ENCODE results near the gene C1orf21. TPM values are rescaled to one million over a fixed set of nuclear protein-coding genes. Genes with fewer than 3 reads are reported as not detected.
A peak's percentile ranks its signal among the peaks of the same experiment; 100 is the strongest.

The C1orf21 gene
- total RNA-seq, 1 donor from 2014 or later = 16.7 TPM

GRCh38 chr1:184383772-184384323 lies 3.0 kb upstream of the C1orf21 start:
- Histone ChIP-seq H3K27ac (ENCODE audit: low read depth, low read length) (no peak overlapping the region), H3K4me3 (ENCODE audit: low read length in 3 of 3) (no peak overlapping the region), H3K27me3 (ENCODE audit: control insufficient read depth in 3 of 3, insufficient read depth in 3 of 3, low read length in 3 of 3) (no peaks in the 10 kb centered on the region), H3K9me3 (ENCODE audit: control insufficient read depth in 3 of 3, low read length in 3 of 3) (no peaks in the 10 kb centered on the region), H3K36me3 (ENCODE audit: control insufficient read depth in 3 of 3, insufficient read depth in 3 of 3, low read length in 3 of 3) (no peaks in the 10 kb centered on the region), H3K4me1 (ENCODE audit: control insufficient read depth in 3 of 3, insufficient read depth in 3 of 3, low read length in 3 of 3) (peaks cover 5 to 10% (median 9%) of the 10 kb centered on the region in 3 donors), H3K9ac (ENCODE audit: low read depth in 1 of 3, low read length in 3 of 3) (no peak overlapping the region)

DNA sequence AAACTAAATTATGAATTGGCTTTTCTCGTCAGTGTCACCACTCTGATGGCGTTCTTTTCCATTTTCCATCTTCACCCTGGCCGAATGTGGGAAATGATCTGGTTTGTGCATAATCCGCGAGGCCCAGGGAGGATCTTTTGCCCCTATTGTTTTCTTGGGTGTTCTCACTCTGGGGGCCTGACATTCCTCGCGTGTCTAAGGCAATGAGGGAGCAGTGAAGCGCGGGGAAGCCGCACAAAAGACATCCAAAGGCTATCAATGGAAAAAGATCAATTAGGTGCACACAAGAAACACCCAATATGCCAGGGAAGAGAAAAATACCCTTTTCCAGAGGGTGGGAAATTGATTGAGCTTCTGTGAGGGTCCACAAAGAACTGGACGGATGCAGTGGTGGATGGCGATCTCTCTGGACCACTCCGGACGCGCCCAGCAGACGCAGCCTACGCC lies 941 bp upstream of the C1orf21 start:
- Histone ChIP-seq H3K27me3 (ENCODE audit: control insufficient read depth in 3 of 3, insufficient read depth in 3 of 3, low read length in 3 of 3) (no peaks in the 10 kb centered on the region), H3K27ac (ENCODE audit: low read depth, low read length) (peak overlapping the region; percentile 97), H3K4me3 (ENCODE audit: low read length in 3 of 3) (peak overlapping the region; percentile 75 to 89 (median 84)), H3K9ac (ENCODE audit: low read depth in 1 of 3, low read length in 3 of 3) (peak overlapping the region; percentile 83 to 95 (median 92)), H3K36me3 (ENCODE audit: control insufficient read depth in 3 of 3, insufficient read depth in 3 of 3, low read length in 3 of 3) (no peaks in the 10 kb centered on the region), H3K4me1 (ENCODE audit: control insufficient read depth in 3 of 3, insufficient read depth in 3 of 3, low read length in 3 of 3) (peaks cover 9 to 28% (median 18%) of the 10 kb centered on the region in 3 donors), H3K9me3 (ENCODE audit: control insufficient read depth in 3 of 3, low read length in 3 of 3) (no peaks in the 10 kb centered on the region)

DNA sequence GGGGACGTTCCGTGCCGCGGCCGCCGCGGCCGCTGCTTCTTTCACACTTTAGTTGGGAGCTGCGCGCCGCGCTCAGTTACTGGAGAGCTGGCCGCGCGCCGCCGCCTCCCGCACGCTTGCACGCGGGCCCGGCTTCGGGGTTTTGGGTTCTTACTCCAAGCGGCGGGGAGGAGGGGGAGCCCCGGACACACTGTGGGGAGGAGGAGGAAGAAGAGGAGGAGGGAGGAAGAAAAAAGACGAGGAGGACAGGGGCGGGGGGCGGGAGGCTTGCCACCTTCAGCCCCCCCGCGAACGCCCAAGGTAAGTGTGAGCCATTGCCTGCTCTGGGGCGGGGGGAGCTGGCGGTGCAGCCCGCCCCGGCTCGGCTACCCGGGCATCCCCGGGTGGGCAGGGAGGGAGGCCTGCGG lies 243 bp downstream of the C1orf21 start:
- peak overlapping the region; percentile 97 for H3K27ac ChIP-seq (ENCODE audit: low read depth, low read length)
- H3K4me1 ChIP-seq (ENCODE audit: control insufficient read depth in 3 of 3, insufficient read depth in 3 of 3, low read length in 3 of 3) = peaks cover 15 to 38% (median 25%) of the 10 kb centered on the region in 3 donors
- no peaks in the 10 kb centered on the region for H3K36me3 ChIP-seq (ENCODE audit: control insufficient read depth in 3 of 3, insufficient read depth in 3 of 3, low read length in 3 of 3)
- H3K9me3 ChIP-seq (ENCODE audit: control insufficient read depth in 3 of 3, low read length in 3 of 3) = no peaks in the 10 kb centered on the region
- peak overlapping the region; percentile 92 to 95 (median 94) for H3K9ac ChIP-seq (ENCODE audit: low read depth in 1 of 3, low read length in 3 of 3)
- H3K4me3 ChIP-seq (ENCODE audit: low read length in 3 of 3) = peak overlapping the region; percentile 84 to 98 (median 89)
- H3K27me3 ChIP-seq (ENCODE audit: control insufficient read depth in 3 of 3, insufficient read depth in 3 of 3, low read length in 3 of 3) = no peaks in the 10 kb centered on the region

- H3K27ac ChIP-seq (ENCODE audit: low read depth, low read length) = peak overlapping the region; percentile 97
- H3K4me1 ChIP-seq (ENCODE audit: control insufficient read depth in 3 of 3, insufficient read depth in 3 of 3, low read length in 3 of 3) = peaks cover 16 to 40% (median 25%) of the 10 kb centered on the region in 3 donors
- H3K36me3 ChIP-seq (ENCODE audit: control insufficient read depth in 3 of 3, insufficient read depth in 3 of 3, low read length in 3 of 3) = no peaks in the 10 kb centered on the region
- H3K27me3 ChIP-seq (ENCODE audit: control insufficient read depth in 3 of 3, insufficient read depth in 3 of 3, low read length in 3 of 3) = no peaks in the 10 kb centered on the region
- no peaks in the 10 kb centered on the region for H3K9me3 ChIP-seq (ENCODE audit: control insufficient read depth in 3 of 3, low read length in 3 of 3)
- H3K9ac ChIP-seq (ENCODE audit: low read depth in 1 of 3, low read length in 3 of 3) = peak overlapping the region; percentile 92 to 95 (median 94)
- peak overlapping the region; percentile 84 to 98 (median 89) for H3K4me3 ChIP-seq (ENCODE audit: low read length in 3 of 3)
Observed at GRCh38 chr1:184387476-184388318, 868 bp downstream of the C1orf21 start.

- H3K9ac ChIP-seq (ENCODE audit: low read depth in 1 of 3, low read length in 3 of 3) = peak overlapping the region; percentile 92 to 95 (median 94)
Observed at GRCh38 chr1:184388319-184388889, 1.6 kb downstream of the C1orf21 start.

DNA sequence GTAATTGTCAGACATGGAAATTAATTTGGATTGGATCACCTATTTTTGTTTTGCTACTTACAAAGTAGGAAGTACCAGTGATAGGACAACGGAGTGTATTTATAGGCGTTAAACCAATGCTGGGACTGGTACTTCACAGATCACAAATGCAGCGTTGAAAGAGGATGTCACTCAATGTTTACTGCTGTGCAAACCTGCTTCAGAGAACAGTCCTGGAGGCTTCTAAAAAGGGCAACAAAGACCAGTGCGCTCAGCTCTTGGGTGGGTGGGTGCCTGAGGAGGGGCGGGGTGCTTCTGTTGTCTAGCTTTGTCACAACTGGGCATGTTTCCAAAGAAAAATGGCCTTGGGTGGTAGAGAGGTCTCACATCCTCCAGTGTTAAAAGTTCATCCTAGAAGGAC lies 2.1 kb downstream of the C1orf21 start:
- H3K9ac ChIP-seq (ENCODE audit: low read depth in 1 of 3, low read length in 3 of 3) = peak overlapping the region; percentile 92 to 95 (median 94)
- H3K4me1 ChIP-seq (ENCODE audit: control insufficient read depth in 3 of 3, insufficient read depth in 3 of 3, low read length in 3 of 3) = peaks cover 25 to 52% (median 37%) of the 10 kb centered on the region in 3 donors

More at GRCh38 chr1:184388319-184388889, 1.6 kb downstream of the C1orf21 start:
- no peaks in the 10 kb centered on the region for H3K9me3 ChIP-seq (ENCODE audit: control insufficient read depth in 3 of 3, low read length in 3 of 3)
- no peaks in the 10 kb centered on the region for H3K36me3 ChIP-seq (ENCODE audit: control insufficient read depth in 3 of 3, insufficient read depth in 3 of 3, low read length in 3 of 3)
- H3K4me3 ChIP-seq (ENCODE audit: low read length in 3 of 3) = peak overlapping the region; percentile 84 to 98 (median 89)
- peaks cover 23 to 46% (median 32%) of the 10 kb centered on the region in 3 donors for H3K4me1 ChIP-seq (ENCODE audit: control insufficient read depth in 3 of 3, insufficient read depth in 3 of 3, low read length in 3 of 3)
- H3K27me3 ChIP-seq (ENCODE audit: control insufficient read depth in 3 of 3, insufficient read depth in 3 of 3, low read length in 3 of 3) = no peaks in the 10 kb centered on the region
- H3K27ac ChIP-seq (ENCODE audit: low read depth, low read length) = peak overlapping the region; percentile 97

DNA sequence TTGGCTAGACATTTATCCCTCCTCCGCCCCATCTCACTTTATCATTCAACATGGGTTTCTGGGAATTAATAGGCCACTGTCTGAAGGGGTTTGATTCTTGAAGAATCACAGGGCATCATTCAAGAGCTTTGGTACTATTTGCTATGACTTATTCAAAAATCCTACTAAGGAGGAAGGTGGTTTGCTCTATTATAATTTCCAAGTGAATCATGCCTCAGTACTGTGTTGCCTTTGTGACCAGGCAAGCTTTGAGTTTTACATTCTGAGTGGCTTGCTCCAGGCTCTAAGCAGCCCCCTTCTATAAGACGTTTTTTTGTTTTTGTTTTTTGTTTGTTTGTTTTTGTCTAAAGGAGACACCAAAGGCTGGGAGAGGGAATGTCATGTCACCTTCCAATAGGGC lies 2.6 kb downstream of the C1orf21 start:
- Histone ChIP-seq H3K27ac (ENCODE audit: low read depth, low read length) (peak overlapping the region; percentile 97), H3K27me3 (ENCODE audit: control insufficient read depth in 3 of 3, insufficient read depth in 3 of 3, low read length in 3 of 3) (no peaks in the 10 kb centered on the region), H3K9ac (ENCODE audit: low read depth in 1 of 3, low read length in 3 of 3) (peak overlapping the region; percentile 42 to 94 (median 61)), H3K4me1 (ENCODE audit: control insufficient read depth in 3 of 3, insufficient read depth in 3 of 3, low read length in 3 of 3) (peaks cover 28 to 57% (median 41%) of the 10 kb centered on the region in 3 donors), H3K4me3 (ENCODE audit: low read length in 3 of 3) (peak overlapping the region; percentile 84 to 98 (median 89)), H3K36me3 (ENCODE audit: control insufficient read depth in 3 of 3, insufficient read depth in 3 of 3, low read length in 3 of 3) (no peaks in the 10 kb centered on the region), H3K9me3 (ENCODE audit: control insufficient read depth in 3 of 3, low read length in 3 of 3) (no peaks in the 10 kb centered on the region)

More for the DNA sequence above, 2.1 kb downstream of the C1orf21 start:
- H3K4me3 ChIP-seq (ENCODE audit: low read length in 3 of 3) = peak overlapping the region; percentile 84 to 98 (median 89)
- peak overlapping the region; percentile 97 for H3K27ac ChIP-seq (ENCODE audit: low read depth, low read length)
- H3K36me3 ChIP-seq (ENCODE audit: control insufficient read depth in 3 of 3, insufficient read depth in 3 of 3, low read length in 3 of 3) = no peaks in the 10 kb centered on the region
- H3K9me3 ChIP-seq (ENCODE audit: control insufficient read depth in 3 of 3, low read length in 3 of 3) = no peaks in the 10 kb centered on the region
- H3K27me3 ChIP-seq (ENCODE audit: control insufficient read depth in 3 of 3, insufficient read depth in 3 of 3, low read length in 3 of 3) = no peaks in the 10 kb centered on the region

DNA sequence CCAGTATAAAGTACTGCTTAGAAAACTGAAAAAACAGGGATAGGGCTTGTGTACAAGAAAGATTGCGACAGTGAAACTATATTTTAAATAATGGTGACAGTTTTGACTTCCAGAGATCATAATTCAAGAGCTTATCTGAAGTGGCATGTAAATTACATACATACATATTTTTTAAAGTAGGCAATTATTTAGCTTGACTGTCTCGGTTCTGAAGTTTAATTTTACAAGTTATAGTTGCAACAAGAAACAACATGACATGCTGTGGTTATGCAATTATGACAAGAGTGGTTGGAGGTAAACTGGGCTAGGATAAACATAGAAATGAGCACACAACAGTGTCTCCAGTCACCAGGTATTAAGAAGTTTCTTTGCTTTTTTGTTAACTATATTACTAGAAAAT lies 4.1 kb downstream of the C1orf21 start:
- H3K9me3 ChIP-seq (ENCODE audit: control insufficient read depth in 3 of 3, low read length in 3 of 3) = no peaks in the 10 kb centered on the region
- H3K27ac ChIP-seq (ENCODE audit: low read depth, low read length) = peak overlapping the region; percentile 97
- peak overlapping the region in 1 of 3 donors; percentile 51 for H3K4me3 ChIP-seq (ENCODE audit: low read length in 3 of 3)
- peaks cover 26 to 55% (median 51%) of the 10 kb centered on the region in 3 donors for H3K4me1 ChIP-seq (ENCODE audit: control insufficient read depth in 3 of 3, insufficient read depth in 3 of 3, low read length in 3 of 3)
- peak overlapping the region; percentile 40 to 69 (median 42) for H3K9ac ChIP-seq (ENCODE audit: low read depth in 1 of 3, low read length in 3 of 3)
- no peaks in the 10 kb centered on the region for H3K36me3 ChIP-seq (ENCODE audit: control insufficient read depth in 3 of 3, insufficient read depth in 3 of 3, low read length in 3 of 3)
- H3K27me3 ChIP-seq (ENCODE audit: control insufficient read depth in 3 of 3, insufficient read depth in 3 of 3, low read length in 3 of 3) = no peaks in the 10 kb centered on the region

DNA sequence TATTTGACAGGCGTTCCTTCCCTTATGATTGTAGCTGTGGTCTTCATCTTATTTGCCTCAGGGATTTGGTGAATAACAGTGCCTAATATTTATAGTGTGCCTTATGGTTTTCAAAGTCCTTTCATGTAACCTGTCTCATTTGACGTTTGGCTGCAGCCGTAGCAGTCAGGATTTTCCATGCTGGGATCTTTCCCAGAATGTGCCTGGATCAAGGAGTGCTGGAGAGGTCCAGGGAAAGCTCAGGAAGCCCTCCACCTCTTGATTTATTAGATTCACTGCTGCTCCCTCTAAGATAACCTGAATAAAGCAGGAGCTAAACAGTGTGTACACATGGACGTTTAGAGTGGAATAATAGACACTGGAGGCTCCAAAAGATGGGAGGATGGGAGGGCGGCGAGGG lies 5.2 kb downstream of the C1orf21 start:
- Histone ChIP-seq H3K27me3 (ENCODE audit: control insufficient read depth in 3 of 3, insufficient read depth in 3 of 3, low read length in 3 of 3) (no peaks in the 10 kb centered on the region), H3K27ac (ENCODE audit: low read depth, low read length) (peak overlapping the region; percentile 97), H3K4me3 (ENCODE audit: low read length in 3 of 3) (no peak overlapping the region), H3K4me1 (ENCODE audit: control insufficient read depth in 3 of 3, insufficient read depth in 3 of 3, low read length in 3 of 3) (peaks cover 24 to 51% (median 47%) of the 10 kb centered on the region in 3 donors), H3K36me3 (ENCODE audit: control insufficient read depth in 3 of 3, insufficient read depth in 3 of 3, low read length in 3 of 3) (no peaks in the 10 kb centered on the region), H3K9me3 (ENCODE audit: control insufficient read depth in 3 of 3, low read length in 3 of 3) (no peaks in the 10 kb centered on the region), H3K9ac (ENCODE audit: low read depth in 1 of 3, low read length in 3 of 3) (no peak overlapping the region)
